Neutrophil (primary cell): ENCODE results near the gene NPFF.

Source experiments
- H3K27ac ChIP-seq: fragments of 200-600 bp; sonication (generic); 2 replicates; pipeline ENCODE4 v1.5.1; 2016; ENCODE audit warnings: mild to moderate bottlenecking, moderate library complexity
- H3K27me3 ChIP-seq: fragments of 200-600 bp; sonication (generic); 2 replicates; pipeline ENCODE4 v1.6.0; 2016; ENCODE audit warnings: mild to moderate bottlenecking
- H3K36me3 ChIP-seq: fragments of 200-600 bp; sonication (generic); 2 replicates; pipeline ENCODE4 v1.5.1; 2017
- H3K4me1 ChIP-seq, 2 experiments: fragments of 200-600 bp in 1 of 2; sonication (generic) in 1 of 2; 1 replicate in 1 of 2; 2 replicates in 1 of 2; pipeline versions ENCODE4 v1.5.1 to v1.6.1; 2013 to 2016; ENCODE audit warnings: low read depth in 1 of 2, low read length in 1 of 2, mild to moderate bottlenecking in 1 of 2, moderate library complexity in 1 of 2; ENCODE audit not compliant: control insufficient read depth in 1 of 2, insufficient read depth in 1 of 2
- H3K4me3 ChIP-seq, 2 experiments: fragments of 200-600 bp in 1 of 2; sonication (generic) in 1 of 2; 1 replicate in 1 of 2; 2 replicates in 1 of 2; pipeline ENCODE4 v1.5.1; 2013 to 2016; ENCODE audit warnings: low read depth in 1 of 2, low read length in 1 of 2, mild to moderate bottlenecking in 1 of 2, moderate library complexity in 1 of 2
- H3K9me3 ChIP-seq: fragments of 200-600 bp; sonication (generic); 2 replicates; pipeline ENCODE4 v1.5.1; 2016
- TF ChIP-seq, protein P1 (sequence below): fragments of 200-600 bp; sonication (generic); IDR thresholded peaks from 2 replicates; pipeline ENCODE4 v1.5.1; 2016; ENCODE audit warnings: antibody characterized with exemption

NPFF gene

GRCh38 chr12:53502331-53502730 is 5.0 kb downstream of the NPFF start:
- Histone ChIP-seq H3K4me1 (peaks cover 22 to 27% of the 10 kb centered on the region in 2 experiments), H3K4me3 (no peak overlapping the region), H3K9me3 (no peaks in the 10 kb centered on the region), H3K36me3 (peaks cover 5% of the 10 kb centered on the region), H3K27ac (peak overlapping the region; percentile 90), H3K27me3 (peaks cover 13% of the 10 kb centered on the region)
- TF ChIP-seq, protein P1, sequence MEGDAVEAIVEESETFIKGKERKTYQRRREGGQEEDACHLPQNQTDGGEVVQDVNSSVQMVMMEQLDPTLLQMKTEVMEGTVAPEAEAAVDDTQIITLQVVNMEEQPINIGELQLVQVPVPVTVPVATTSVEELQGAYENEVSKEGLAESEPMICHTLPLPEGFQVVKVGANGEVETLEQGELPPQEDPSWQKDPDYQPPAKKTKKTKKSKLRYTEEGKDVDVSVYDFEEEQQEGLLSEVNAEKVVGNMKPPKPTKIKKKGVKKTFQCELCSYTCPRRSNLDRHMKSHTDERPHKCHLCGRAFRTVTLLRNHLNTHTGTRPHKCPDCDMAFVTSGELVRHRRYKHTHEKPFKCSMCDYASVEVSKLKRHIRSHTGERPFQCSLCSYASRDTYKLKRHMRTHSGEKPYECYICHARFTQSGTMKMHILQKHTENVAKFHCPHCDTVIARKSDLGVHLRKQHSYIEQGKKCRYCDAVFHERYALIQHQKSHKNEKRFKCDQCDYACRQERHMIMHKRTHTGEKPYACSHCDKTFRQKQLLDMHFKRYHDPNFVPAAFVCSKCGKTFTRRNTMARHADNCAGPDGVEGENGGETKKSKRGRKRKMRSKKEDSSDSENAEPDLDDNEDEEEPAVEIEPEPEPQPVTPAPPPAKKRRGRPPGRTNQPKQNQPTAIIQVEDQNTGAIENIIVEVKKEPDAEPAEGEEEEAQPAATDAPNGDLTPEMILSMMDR = no peak

DNA sequence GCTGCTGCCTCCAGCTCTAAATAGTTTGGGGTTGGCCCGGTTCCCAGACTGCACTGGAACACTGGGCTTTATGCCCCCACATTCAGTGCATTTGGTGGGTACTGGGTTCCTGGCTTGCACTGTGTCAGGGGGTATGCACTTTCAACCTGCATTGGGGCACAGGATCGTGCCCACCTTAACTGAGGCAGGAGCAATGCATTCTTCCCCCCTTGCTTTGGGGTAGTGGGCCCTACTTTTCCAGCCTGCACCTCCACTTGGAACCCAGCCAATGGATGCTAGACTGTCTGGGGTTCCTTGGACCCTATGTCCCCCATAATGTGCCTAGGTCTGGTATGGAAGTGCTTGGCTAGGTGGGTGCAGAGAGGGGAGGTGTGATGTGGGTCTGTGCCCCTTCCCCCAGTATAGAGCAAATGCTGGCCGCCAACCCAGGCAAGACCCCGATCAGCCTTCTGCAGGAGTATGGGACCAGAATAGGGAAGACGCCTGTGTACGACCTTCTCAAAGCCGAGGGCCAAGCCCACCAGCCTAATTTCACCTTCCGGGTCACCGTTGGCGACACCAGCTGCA is 5.6 kb downstream of the NPFF start:
- Histone ChIP-seq H3K27me3 (peaks cover 13% of the 10 kb centered on the region), H3K36me3 (no peaks in the 10 kb centered on the region), H3K4me1 (peaks cover 22 to 27% of the 10 kb centered on the region in 2 experiments), H3K9me3 (no peaks in the 10 kb centered on the region), H3K27ac (peak overlapping the region; percentile 90), H3K4me3 (peak overlapping the region; percentile 72 to 78)
- TF ChIP-seq, protein P1 = no peak

GRCh38 chr12:53500776-53501614 is 6.3 kb downstream of the NPFF start, which contains the start of gene TARBP2:
TSS of gene TARBP2 (plus strand) at chr12:53501283. CDS start at chr12:53501409, 126 bp downstream.
- Histone ChIP-seq H3K27me3 (peaks cover 13% of the 10 kb centered on the region), H3K27ac (peak within 1 kb of the TSS; percentile 90), H3K4me1 (peaks cover 22 to 27% of the 10 kb centered on the region in 2 experiments), H3K9me3 (no peaks in the 10 kb centered on the region), H3K36me3 (no peaks in the 10 kb centered on the region), H3K4me3 (peak within 1 kb of the TSS; percentile 72 to 78)
- TF ChIP-seq, protein P1 = peak; percentile 21

DNA sequence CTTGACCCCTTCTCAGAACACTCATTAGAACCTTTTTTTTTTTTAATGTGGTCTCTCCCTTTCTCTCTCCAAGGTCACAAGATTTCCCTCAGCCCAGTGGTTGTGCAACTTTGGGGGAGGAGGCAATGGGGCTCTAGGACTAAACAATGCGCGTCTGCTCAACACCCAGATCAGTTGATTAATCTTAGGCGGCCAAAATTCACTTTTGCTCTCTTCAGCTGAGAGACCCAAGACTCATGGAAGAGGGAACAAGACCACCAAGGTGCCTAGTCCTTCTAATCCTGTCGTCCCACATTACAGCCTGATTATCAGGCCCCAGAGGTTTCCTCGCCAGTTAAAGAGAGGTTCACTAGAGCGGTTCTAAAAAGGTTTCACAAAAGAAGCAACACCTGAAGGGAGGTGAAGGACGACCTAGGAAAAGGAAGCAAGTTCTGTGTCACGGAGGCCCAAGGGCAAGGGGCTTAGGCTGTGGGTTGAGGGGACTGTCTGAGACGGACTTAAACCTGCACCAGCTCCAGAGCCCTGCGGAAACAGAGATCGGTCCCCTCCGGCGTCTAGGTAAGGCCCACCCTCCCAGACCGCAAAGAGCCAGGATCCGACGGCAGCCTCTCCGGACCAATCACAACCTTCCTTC is 7.0 kb downstream of the NPFF start:
- H3K4me3 ChIP-seq = peak overlapping the region; percentile 72 to 78
- H3K27ac ChIP-seq = peak overlapping the region; percentile 90
- TF ChIP-seq, protein P1 = no peak
- H3K4me1 ChIP-seq = peaks cover 22 to 27% of the 10 kb centered on the region in 2 experiments
- H3K36me3 ChIP-seq = no peaks in the 10 kb centered on the region
- H3K9me3 ChIP-seq = no peaks in the 10 kb centered on the region
- H3K27me3 ChIP-seq = peaks cover 13% of the 10 kb centered on the region

GRCh38 chr12:53499266-53500141 is 7.8 kb downstream of the NPFF start, which contains the start of gene MAP3K12:
TSS of gene MAP3K12 (minus strand) at chr12:53499458. CDS start at chr12:53487391, 12,067 bp downstream.
- peak within 1 kb of the TSS; percentile 72 to 78 for H3K4me3 ChIP-seq
- H3K36me3 ChIP-seq = no peaks in the 10 kb centered on the region
- H3K27ac ChIP-seq = peak within 1 kb of the TSS; percentile 90
- TF ChIP-seq, protein P1 = no peak
- peaks cover 22 to 27% of the 10 kb centered on the region in 2 experiments for H3K4me1 ChIP-seq
- no peaks in the 10 kb centered on the region for H3K9me3 ChIP-seq
- H3K27me3 ChIP-seq = peaks cover 13% of the 10 kb centered on the region
